HCT116 (cell line): ENCODE data around the gene ZC3H7A. TPM values are rescaled to one million over a fixed set of nuclear protein-coding genes. Genes with fewer than 3 reads are reported as not detected.
"Not testable (repeated sequence)": the region's sequence is repeated elsewhere in the genome, so short reads cannot be mapped to it uniquely, and the experiment has no call there.

ENCODE experiments used
- ATAC-seq: fragments of 200-7000 bp; cut with Tn5 transposase; 2 replicates; pipeline ENCODE4 v1.9.1; 2020; ENCODE audit warnings: mild to moderate bottlenecking, moderate library complexity
- BruUV-seq: library from RNA; stranded (reverse); fragments of 400-500 nt; replicated peaks from 2 replicates; lab custom pipeline; 2021; lab: Mats Ljungman, UMichigan
- CTCF ChIA-PET: fragments of 300-600 bp; sonication (Branson Sonifier 250); formaldehyde crosslinking; loops from one replicate; lab custom pipeline; 2021; ENCODE audit warnings: antibody characterized with exemption; lab: Charles Lee
- POLR2A ChIA-PET: fragments of 300-600, 350-600 bp; sonication (Branson Sonifier 250); formaldehyde crosslinking; loops from one replicate; lab custom pipeline; 2021; ENCODE audit warnings: antibody characterized with exemption; lab: Charles Lee
- RAD21 ChIA-PET, 2 experiments: fragments of 300-600 bp; sonication (Branson Sonifier 250); formaldehyde crosslinking; loops; one replicate each; lab custom pipeline; 2023; ENCODE audit warnings: low total read pairs in 2 of 2; ENCODE audit not compliant: uncharacterized antibody in 2 of 2, unreplicated experiment in 2 of 2, low non-redundant PET in 1 of 2; lab: Charles Lee
- DNase-seq: peaks from one replicate; pipeline ENCODE4 v3.0.0-alpha.2; 2010; ENCODE audit warnings: low read depth, low spot score
- H2AFZ ChIP-seq: fragments of 200-600 bp; shearing (Covaris generic), sonication (generic); 2 replicates; pipeline ENCODE4 v1.6.1; 2017; ENCODE audit warnings: low read depth, mixed run types, mixed read lengths, antibody characterized with exemption, low read length; ENCODE audit not compliant: poor library complexity, severe bottlenecking
- H3K27ac ChIP-seq: 2 replicates; pipeline ENCODE4 v1.5.1; 2012; ENCODE audit warnings: low read depth, low read length
- H3K27me3 ChIP-seq: fragments of 200-600 bp; sonication (generic); 2 replicates; pipeline ENCODE4 v1.6.1; 2016; ENCODE audit warnings: mixed run types, low read length, mixed read lengths; ENCODE audit not compliant: insufficient read depth
- H3K36me3 ChIP-seq, 2 experiments: fragments of 200-500 bp in 1 of 2; fragments of 200-600 bp in 1 of 2; sonication (Bioruptor generic) in 1 of 2; sonication (generic) in 1 of 2; 2 replicates each; pipeline versions ENCODE4 v1.5.1 to v1.6.1; 2014 to 2016; ENCODE audit warnings: low read length in 2 of 2, inconsistent platforms in 1 of 2, mixed read lengths in 1 of 2, mixed run types in 1 of 2; ENCODE audit not compliant: insufficient read depth in 2 of 2, control insufficient read depth in 1 of 2
- H3K4me1 ChIP-seq, 2 experiments: fragments of 200-600 bp in 1 of 2; sonication (generic) in 1 of 2; 2 replicates each; pipeline versions ENCODE4 v1.5.1 to v1.6.1; 2012 to 2017; ENCODE audit warnings: low read length in 2 of 2, inconsistent platforms in 1 of 2, mild to moderate bottlenecking in 1 of 2, mixed read lengths in 1 of 2, mixed run types in 1 of 2, moderate library complexity in 1 of 2; ENCODE audit not compliant: insufficient read depth in 2 of 2, control insufficient read depth in 1 of 2
- H3K4me2 ChIP-seq: fragments of 200-600 bp; sonication (generic); 2 replicates; pipeline ENCODE4 v1.6.1; 2017; ENCODE audit warnings: mixed run types, low read length, mixed read lengths
- H3K4me3 ChIP-seq, 2 experiments: fragments of 200-600 bp in 1 of 2; sonication (generic) in 1 of 2; replicated peaks in 1 of 2; 2 replicates each; pipeline ENCODE4 v1.5.1; 2011 to 2016; ENCODE audit warnings: low read length in 2 of 2, control low read depth in 1 of 2, low read depth in 1 of 2, mild to moderate bottlenecking in 1 of 2, mixed read lengths in 1 of 2, mixed run types in 1 of 2
- H3K79me2 ChIP-seq: fragments of 200-600 bp; sonication (generic); 2 replicates; pipeline ENCODE4 v1.6.1; 2017; ENCODE audit warnings: mild to moderate bottlenecking, mixed run types, low read length, moderate library complexity, mixed read lengths; ENCODE audit not compliant: insufficient read depth
- H3K9ac ChIP-seq: fragments of 200-600 bp; sonication (generic); 2 replicates; pipeline ENCODE4 v1.6.1; 2016; ENCODE audit warnings: low read length, mixed read lengths
- H3K9me2 ChIP-seq: fragments of 200-600 bp; sonication (generic), shearing (Covaris generic); 2 replicates; pipeline ENCODE4 v1.6.1; 2017; ENCODE audit warnings: mixed run types, mild to moderate bottlenecking, moderate library complexity; ENCODE audit not compliant: insufficient read depth
- H3K9me3 ChIP-seq, 2 experiments: fragments of 200-500 bp in 1 of 2; fragments of 200-600 bp in 1 of 2; sonication (Bioruptor generic) in 1 of 2; sonication (generic) in 1 of 2; 2 replicates each; pipeline ENCODE4 v1.6.1; 2014 to 2017; ENCODE audit warnings: low read length in 2 of 2, mixed read lengths in 2 of 2, inconsistent platforms in 1 of 2, low read depth in 1 of 2, mild to moderate bottlenecking in 1 of 2, mixed run types in 1 of 2, moderate library complexity in 1 of 2; ENCODE audit not compliant: control insufficient read depth in 1 of 2, insufficient read depth in 1 of 2
- H4K20me1 ChIP-seq: fragments of 200-600 bp; sonication (generic), shearing (Covaris generic); 2 replicates; pipeline ENCODE4 v1.6.1; 2017; ENCODE audit warnings: mixed run types, mild to moderate bottlenecking, moderate library complexity; ENCODE audit not compliant: insufficient read depth
- CBX3 ChIP-seq: IDR thresholded peaks from 2 replicates; pipeline ENCODE4 v1.6.1; 2012; ENCODE audit warnings: low read depth
- CEBPB ChIP-seq: IDR thresholded peaks from 2 replicates; pipeline ENCODE4 v1.6.1; 2012; ENCODE audit warnings: low read depth
- EGR1 ChIP-seq: IDR thresholded peaks from 2 replicates; pipeline ENCODE4 v1.6.1; 2012; ENCODE audit warnings: low read depth
- EZH2phosphoT487 ChIP-seq: fragments of 200-600 bp; IDR thresholded peaks from 2 replicates; pipeline ENCODE4 v1.6.1; 2018; ENCODE audit warnings: antibody characterized with exemption, borderline replicate concordance
- FOSL1 ChIP-seq: IDR thresholded peaks from 2 replicates; pipeline ENCODE4 v1.6.1; 2012; ENCODE audit warnings: low read depth
- JUND ChIP-seq: IDR thresholded peaks from 2 replicates; pipeline ENCODE4 v1.6.1; 2012
- MAX ChIP-seq: IDR thresholded peaks from 2 replicates; pipeline ENCODE4 v1.6.1; 2012
- POLR2A ChIP-seq: IDR thresholded peaks from 2 replicates; pipeline ENCODE4 v1.7.0; 2011; ENCODE audit warnings: borderline replicate concordance; ENCODE audit not compliant: insufficient read depth, insufficient read length; ENCODE audit errors: extremely low read depth
- POLR2AphosphoS5 ChIP-seq: IDR thresholded peaks from 2 replicates; pipeline ENCODE4 v1.6.1; 2011; ENCODE audit warnings: mild to moderate bottlenecking, low read depth, low read length, moderate library complexity
- RAD21 ChIP-seq: IDR thresholded peaks from 2 replicates; pipeline ENCODE4 v1.6.1; 2012; ENCODE audit warnings: low read depth, mild to moderate bottlenecking
- SIN3A ChIP-seq: IDR thresholded peaks from 2 replicates; pipeline ENCODE4 v1.6.1; 2012; ENCODE audit warnings: low read depth
- SP1 ChIP-seq: IDR thresholded peaks from 2 replicates; pipeline ENCODE4 v1.6.1; 2012; ENCODE audit warnings: low read depth
- TCF7L2 ChIP-seq: IDR thresholded peaks from 2 replicates; pipeline ENCODE4 v1.7.0; 2011; ENCODE audit warnings: borderline replicate concordance, inconsistent platforms; ENCODE audit not compliant: insufficient read depth, insufficient read length; ENCODE audit errors: extremely low read depth
- YY1 ChIP-seq: IDR thresholded peaks from 2 replicates; pipeline ENCODE4 v1.6.1; 2011; ENCODE audit warnings: low read length, low read depth, moderate library complexity, mild to moderate bottlenecking; ENCODE audit not compliant: insufficient replicate concordance; ENCODE audit errors: extremely low read depth
- ZFX ChIP-seq: fragments of 450-650 bp; IDR thresholded peaks from 2 replicates; pipeline ENCODE4 v1.6.1; 2017
- intact Hi-C: fragments of 100-400 bp; cut with micrococcal nuclease; formaldehyde crosslinking; loops from 2 replicates; pipeline ENCODE4 v1.10.0; 2022
- total RNA-seq: library from RNA; stranded (reverse); gene quantifications from one replicate; pipeline ENCODE4 v1.2.1, GENCODE V29; 2021; ENCODE audit not compliant: unreplicated experiment
- TF ChIP-seq, protein P1 (sequence below): IDR thresholded peaks from 2 replicates; pipeline ENCODE4 v1.6.1; 2012; ENCODE audit warnings: low read depth
- TF ChIP-seq, protein P2 (sequence below): IDR thresholded peaks from 2 replicates; pipeline ENCODE4 v1.6.1; 2012

Gene ZC3H7A
- total RNA-seq, 1 experiment from 2014 or later = 33.4 TPM

- ATAC-seq (no peak), DNase-seq (no peak)
- Histone ChIP-seq H3K4me1 (peaks cover 2 to 4% of the 10 kb centered on the region in 2 experiments; a peak in 1 of 4 replicates), H3K4me3 (no peak overlapping the region), H3K9ac (no peak overlapping the region), H3K27ac (no peak overlapping the region), H3K9me3 (no peaks in the 10 kb centered on the region), H4K20me1 (no peaks in the 10 kb centered on the region), H2AFZ (no peak overlapping the region), H3K27me3 (no peaks in the 10 kb centered on the region), H3K36me3 (no peaks in the 10 kb centered on the region), H3K9me2 (no peaks in the 10 kb centered on the region)
- no TSS peak for BruUV-seq
- CTCF ChIA-PET = no interaction called here
- POLR2A ChIA-PET = no interaction called here
- intact Hi-C loops = no loop called here
- RAD21 ChIA-PET = no interaction called here
- TF ChIP-seq TCF7L2 (no peak), ZFX (no peak), SP1 (no peak), CEBPB (no peak), CBX3 (no peak), EGR1 (no peak), MAX (no peak), EZH2phosphoT487 (no peak), POLR2AphosphoS5 (no peak), FOSL1 (no peak), YY1 (no peak), SIN3A (no peak), RAD21 (no peak), JUND (no peak), POLR2A (no peak)
- TF ChIP-seq, protein P1, sequence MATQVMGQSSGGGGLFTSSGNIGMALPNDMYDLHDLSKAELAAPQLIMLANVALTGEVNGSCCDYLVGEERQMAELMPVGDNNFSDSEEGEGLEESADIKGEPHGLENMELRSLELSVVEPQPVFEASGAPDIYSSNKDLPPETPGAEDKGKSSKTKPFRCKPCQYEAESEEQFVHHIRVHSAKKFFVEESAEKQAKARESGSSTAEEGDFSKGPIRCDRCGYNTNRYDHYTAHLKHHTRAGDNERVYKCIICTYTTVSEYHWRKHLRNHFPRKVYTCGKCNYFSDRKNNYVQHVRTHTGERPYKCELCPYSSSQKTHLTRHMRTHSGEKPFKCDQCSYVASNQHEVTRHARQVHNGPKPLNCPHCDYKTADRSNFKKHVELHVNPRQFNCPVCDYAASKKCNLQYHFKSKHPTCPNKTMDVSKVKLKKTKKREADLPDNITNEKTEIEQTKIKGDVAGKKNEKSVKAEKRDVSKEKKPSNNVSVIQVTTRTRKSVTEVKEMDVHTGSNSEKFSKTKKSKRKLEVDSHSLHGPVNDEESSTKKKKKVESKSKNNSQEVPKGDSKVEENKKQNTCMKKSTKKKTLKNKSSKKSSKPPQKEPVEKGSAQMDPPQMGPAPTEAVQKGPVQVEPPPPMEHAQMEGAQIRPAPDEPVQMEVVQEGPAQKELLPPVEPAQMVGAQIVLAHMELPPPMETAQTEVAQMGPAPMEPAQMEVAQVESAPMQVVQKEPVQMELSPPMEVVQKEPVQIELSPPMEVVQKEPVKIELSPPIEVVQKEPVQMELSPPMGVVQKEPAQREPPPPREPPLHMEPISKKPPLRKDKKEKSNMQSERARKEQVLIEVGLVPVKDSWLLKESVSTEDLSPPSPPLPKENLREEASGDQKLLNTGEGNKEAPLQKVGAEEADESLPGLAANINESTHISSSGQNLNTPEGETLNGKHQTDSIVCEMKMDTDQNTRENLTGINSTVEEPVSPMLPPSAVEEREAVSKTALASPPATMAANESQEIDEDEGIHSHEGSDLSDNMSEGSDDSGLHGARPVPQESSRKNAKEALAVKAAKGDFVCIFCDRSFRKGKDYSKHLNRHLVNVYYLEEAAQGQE = no peak
- TF ChIP-seq, protein P2, sequence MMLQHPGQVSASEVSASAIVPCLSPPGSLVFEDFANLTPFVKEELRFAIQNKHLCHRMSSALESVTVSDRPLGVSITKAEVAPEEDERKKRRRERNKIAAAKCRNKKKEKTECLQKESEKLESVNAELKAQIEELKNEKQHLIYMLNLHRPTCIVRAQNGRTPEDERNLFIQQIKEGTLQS = no peak
- TF ChIP-seq, all 23 proteins: peak for 0
- Histone ChIP-seq H3K79me2 (no peaks in the 10 kb centered on the region), H3K4me2 (no peak overlapping the region)
Observed at GRCh38 chr16:11816123-11816522, 19.1 kb upstream of the ZC3H7A start.

- H3K27me3 ChIP-seq, H3K4me2 ChIP-seq, DNase-seq, ATAC-seq, H4K20me1 ChIP-seq, RAD21 ChIA-PET, POLR2A ChIA-PET, CTCF ChIA-PET, H3K36me3 ChIP-seq, H3K4me3 ChIP-seq, H3K9me3 ChIP-seq, H3K79me2 ChIP-seq, H3K27ac ChIP-seq, BruUV-seq, H3K4me1 ChIP-seq, H3K9me2 ChIP-seq, H3K9ac ChIP-seq, H2AFZ ChIP-seq: not testable (repeated sequence)
- intact Hi-C loops = loop anchor here (5.0 kb wide), 2 partner anchors 557 to 842 kb away; partner anchors contain the start of gene SOCS1
Observed at GRCh38 chr16:11814800-11815199, 17.7 kb upstream of the ZC3H7A start.
